GM13976 (cell line): ENCODE measurements around the gene TSPAN33.
"Not testable (repeated sequence)": the region's sequence is repeated elsewhere in the genome, so short reads cannot be mapped to it uniquely, and the experiment has no call there.

Experiments
- DNase-seq: peaks from one replicate; pipeline ENCODE4 v3.0.0; 2012; ENCODE audit warnings: low spot score
- in situ Hi-C: fragments of 300-500 bp; cut with MboI; formaldehyde crosslinking; loops from one replicate; pipeline ENCODE4 v1.12.0; 2022; ENCODE audit warnings: low sequenced_read_pairs, mixed read lengths, inconsistent platforms; ENCODE audit not compliant: unreplicated experiment
- TF ChIP-seq, protein P1 (sequence below): IDR thresholded peaks from 2 replicates; pipeline ENCODE4 v1.5.1; 2012; ENCODE audit warnings: borderline replicate concordance, mild to moderate bottlenecking; ENCODE audit not compliant: insufficient read depth; ENCODE audit errors: extremely low read depth, missing control alignments, control extremely low read depth

The TSPAN33 gene

DNA sequence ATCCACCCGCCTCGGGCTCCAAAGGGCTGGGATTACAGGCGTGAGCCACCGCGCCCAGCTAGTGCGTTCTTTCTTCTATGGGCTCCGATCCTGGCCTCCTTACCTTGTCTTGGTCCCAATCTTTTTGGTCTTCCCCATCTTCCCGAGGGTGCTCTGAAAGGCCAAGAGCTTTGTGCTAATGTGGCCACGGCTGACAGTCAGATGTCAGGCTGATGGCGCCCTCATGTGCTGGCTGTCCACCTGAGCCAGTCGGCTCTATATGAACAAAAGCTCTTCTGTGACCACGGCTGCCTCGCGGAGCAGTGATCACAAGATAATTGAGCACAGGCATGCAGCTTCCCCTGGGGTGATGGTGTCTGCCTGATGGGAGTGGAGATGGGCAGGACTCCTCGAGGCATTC is 69.3 kb downstream of the TSPAN33 start:
- TF ChIP-seq, protein P1, sequence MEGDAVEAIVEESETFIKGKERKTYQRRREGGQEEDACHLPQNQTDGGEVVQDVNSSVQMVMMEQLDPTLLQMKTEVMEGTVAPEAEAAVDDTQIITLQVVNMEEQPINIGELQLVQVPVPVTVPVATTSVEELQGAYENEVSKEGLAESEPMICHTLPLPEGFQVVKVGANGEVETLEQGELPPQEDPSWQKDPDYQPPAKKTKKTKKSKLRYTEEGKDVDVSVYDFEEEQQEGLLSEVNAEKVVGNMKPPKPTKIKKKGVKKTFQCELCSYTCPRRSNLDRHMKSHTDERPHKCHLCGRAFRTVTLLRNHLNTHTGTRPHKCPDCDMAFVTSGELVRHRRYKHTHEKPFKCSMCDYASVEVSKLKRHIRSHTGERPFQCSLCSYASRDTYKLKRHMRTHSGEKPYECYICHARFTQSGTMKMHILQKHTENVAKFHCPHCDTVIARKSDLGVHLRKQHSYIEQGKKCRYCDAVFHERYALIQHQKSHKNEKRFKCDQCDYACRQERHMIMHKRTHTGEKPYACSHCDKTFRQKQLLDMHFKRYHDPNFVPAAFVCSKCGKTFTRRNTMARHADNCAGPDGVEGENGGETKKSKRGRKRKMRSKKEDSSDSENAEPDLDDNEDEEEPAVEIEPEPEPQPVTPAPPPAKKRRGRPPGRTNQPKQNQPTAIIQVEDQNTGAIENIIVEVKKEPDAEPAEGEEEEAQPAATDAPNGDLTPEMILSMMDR, result peak; percentile 11
- DNase-seq, result peak; percentile 67
- in situ Hi-C loops, result loop anchor here (10.0 kb wide), 2 partner anchors 81 to 309 kb away; no protein-coding TSS in a partner anchor

DNA sequence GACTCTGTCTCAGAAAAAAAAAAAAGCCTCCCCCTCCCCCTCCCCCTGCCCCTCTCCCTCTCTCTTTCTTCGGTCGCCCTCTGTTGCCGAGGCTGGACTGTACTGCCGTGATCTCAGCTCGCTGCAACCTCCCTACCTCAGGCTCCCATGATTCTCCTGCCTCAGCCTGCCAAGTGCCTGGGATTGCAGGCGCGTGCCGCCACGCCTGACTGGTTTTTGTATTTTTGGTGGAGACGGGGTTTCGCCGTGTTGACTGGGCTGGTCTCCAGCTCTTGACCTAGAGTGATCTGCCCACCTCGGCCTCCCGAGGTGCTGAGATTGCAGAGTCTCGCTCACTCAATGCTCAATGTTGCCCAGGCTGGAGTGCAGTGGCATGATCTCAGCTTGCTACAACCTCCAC is 71.2 kb downstream of the TSPAN33 start:
- in situ Hi-C loops, result loop anchor here (10.0 kb wide), 2 partner anchors 79 to 311 kb away; no protein-coding TSS in a partner anchor
- DNase-seq, result not testable (repeated sequence)

DNA sequence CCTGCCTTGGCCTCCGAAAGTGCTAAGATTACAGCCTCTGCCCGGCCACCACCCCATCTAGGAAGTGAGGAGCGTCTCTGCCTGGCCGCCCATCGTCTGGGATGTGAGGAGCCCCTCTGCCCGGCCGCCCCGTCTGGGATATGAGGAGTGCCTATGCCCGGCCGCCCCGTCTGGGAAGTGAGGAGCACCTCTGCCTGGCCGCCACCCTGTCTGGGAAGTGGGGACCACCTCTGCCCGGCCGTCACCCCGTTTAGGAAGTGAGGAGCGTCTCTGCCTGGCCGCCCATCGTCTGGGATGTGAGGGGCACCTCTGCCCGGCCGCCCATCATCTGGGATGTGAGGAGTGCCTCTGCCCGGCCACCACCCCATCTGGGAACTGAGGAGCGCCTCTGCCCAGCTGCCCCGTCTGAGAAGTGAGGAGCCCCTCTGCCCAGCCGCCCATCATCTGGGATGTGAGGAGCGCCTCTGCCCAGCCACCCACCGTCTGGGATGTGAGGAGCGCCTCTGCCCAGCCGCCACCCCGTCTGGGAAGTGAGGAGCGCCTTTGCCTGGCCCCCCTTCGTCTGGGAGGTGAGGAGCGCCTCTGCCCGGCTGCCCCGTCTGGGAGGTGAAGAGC is 71.7 kb downstream of the TSPAN33 start:
- in situ Hi-C loops, result loop anchor here (10.0 kb wide), 2 partner anchors 79 to 311 kb away; no protein-coding TSS in a partner anchor

DNA sequence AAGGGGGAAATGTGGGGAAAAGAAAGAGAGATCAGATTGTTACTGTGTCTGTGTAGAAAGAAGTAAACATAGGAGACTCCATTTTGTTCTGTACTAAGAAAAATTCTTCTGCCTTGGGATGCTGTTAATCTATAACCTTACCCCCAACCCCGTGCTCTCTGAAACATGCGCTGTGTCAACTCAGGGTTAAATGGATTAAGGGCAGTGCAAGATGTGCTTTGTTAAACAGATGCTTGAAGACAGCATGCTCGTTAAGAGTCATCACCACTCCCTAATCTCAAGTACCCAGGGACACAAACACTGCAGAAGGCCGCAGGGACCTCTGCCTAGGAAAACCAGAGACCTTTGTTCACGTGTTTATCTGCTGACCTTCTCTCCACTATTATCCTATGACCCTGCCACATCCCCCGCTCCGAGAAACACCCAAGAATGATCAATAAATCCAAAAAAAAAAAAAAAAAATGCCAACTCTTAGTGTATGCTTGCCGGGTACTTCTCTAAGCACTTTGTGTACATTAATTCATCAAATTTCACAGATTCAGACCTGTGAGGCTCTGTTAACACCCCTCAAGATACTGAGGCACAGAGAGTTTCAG is 72.4 kb downstream of the TSPAN33 start:
- not testable (repeated sequence) for DNase-seq
- in situ Hi-C loops, result loop anchor here (10.0 kb wide), 2 partner anchors 78 to 312 kb away; no protein-coding TSS in a partner anchor

More for the DNA sequence above, 71.7 kb downstream of the TSPAN33 start:
- DNase-seq, result not testable (repeated sequence)

DNA sequence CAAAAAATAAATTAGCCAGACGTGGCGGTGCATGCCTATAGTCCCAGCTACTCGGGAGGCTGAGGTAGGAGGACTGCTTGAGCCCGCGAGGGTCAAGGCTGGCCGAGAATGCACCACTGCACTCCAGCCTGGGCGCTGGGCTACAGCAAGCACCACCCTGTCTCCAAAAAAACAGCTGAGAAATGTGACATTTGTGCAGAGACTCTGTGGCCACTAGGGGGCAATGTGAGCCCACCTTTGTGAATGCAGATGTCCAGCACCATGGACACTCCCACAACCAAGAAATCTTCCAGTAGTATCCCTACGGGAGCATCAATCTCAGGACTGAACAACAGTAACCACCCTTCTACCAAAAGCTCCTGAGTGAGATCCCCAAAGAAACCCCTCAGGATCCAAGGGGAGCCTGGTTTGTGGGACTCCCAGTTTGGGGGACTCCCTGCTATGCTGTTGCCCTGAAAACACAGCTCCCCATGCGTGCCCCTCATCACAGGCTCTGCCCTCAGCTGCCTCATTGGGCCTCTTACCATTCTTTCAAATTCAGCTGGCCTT is 74.1 kb downstream of the TSPAN33 start:
- in situ Hi-C loops, result loop anchor here (10.0 kb wide), 2 partner anchors 76 to 314 kb away; no protein-coding TSS in a partner anchor
- TF ChIP-seq, protein P1, result peak; percentile 86
- peak; percentile 83 for DNase-seq

DNA sequence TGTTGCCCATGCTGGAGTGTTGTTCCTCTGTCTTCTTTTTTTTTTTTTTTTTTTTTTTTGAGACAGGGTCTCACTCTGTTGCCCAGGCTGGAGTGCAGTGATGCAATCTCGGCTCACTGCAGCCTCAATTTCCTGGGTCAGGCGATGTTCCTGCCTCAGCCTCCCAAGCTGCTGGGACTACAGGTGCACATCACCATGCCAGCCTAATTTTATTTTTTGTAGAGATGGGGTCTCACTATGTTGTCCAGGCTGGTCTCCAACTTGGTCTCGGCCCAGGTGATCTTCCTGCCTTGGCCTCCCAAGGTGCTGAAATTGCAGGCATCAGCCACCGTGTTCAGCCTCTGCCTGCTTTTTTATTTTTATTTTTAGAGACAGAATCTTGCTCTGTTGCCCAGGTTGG is 74.7 kb downstream of the TSPAN33 start:
- not testable (repeated sequence) for DNase-seq
- in situ Hi-C loops, result loop anchor here (10.0 kb wide), 2 partner anchors 76 to 314 kb away; no protein-coding TSS in a partner anchor
